HG02981 (cell line): ENCODE data around the gene TBC1D7.

ENCODE experiments used
- ATAC-seq: cut with Tn5 transposase; IDR thresholded peaks from one replicate; pipeline ENCODE4 v1.9.1; 2021; ENCODE audit warnings: mild to moderate bottlenecking, moderate library complexity; ENCODE audit not compliant: unreplicated experiment

TBC1D7 gene

GRCh38 chr6:13328076-13328874 lies at the start of gene TBC1D7:
TSS of gene TBC1D7 (minus strand) at chr6:13328537. CDS start at chr6:13326898, 1,639 bp downstream.
- ATAC-seq: peak; percentile 82

GRCh38 chr6:13377054-13377758 lies 48.9 kb upstream of the TBC1D7 start:
- no peak for ATAC-seq

GRCh38 chr6:13375360-13375878 lies 47.1 kb upstream of the TBC1D7 start:
- no peak for ATAC-seq

GRCh38 chr6:13373919-13374318 lies 45.6 kb upstream of the TBC1D7 start:
- no peak for ATAC-seq

- ATAC-seq: no peak
Observed at GRCh38 chr6:13373488-13373886, 45.1 kb upstream of the TBC1D7 start.

GRCh38 chr6:13372688-13373487 lies 44.6 kb upstream of the TBC1D7 start:
- ATAC-seq: no peak

GRCh38 chr6:13372076-13372475 lies 43.7 kb upstream of the TBC1D7 start:
- ATAC-seq: no peak

- ATAC-seq: no peak
Observed at GRCh38 chr6:13371421-13372072, 43.2 kb upstream of the TBC1D7 start.

GRCh38 chr6:13370623-13371022 lies 42.3 kb upstream of the TBC1D7 start:
- no peak for ATAC-seq

- no peak for ATAC-seq
Observed at GRCh38 chr6:13369591-13369990, 41.3 kb upstream of the TBC1D7 start.

GRCh38 chr6:13368731-13369115 lies 40.4 kb upstream of the TBC1D7 start:
- no peak for ATAC-seq

GRCh38 chr6:13368079-13368730 lies 39.9 kb upstream of the TBC1D7 start:
- ATAC-seq: no peak

- no peak for ATAC-seq
Observed at GRCh38 chr6:13367396-13367795, 39.1 kb upstream of the TBC1D7 start.

- ATAC-seq: no peak
Observed at GRCh38 chr6:13365320-13365719, 37.0 kb upstream of the TBC1D7 start.

GRCh38 chr6:13364842-13365241 lies 36.5 kb upstream of the TBC1D7 start:
- ATAC-seq: no peak

- no peak for ATAC-seq
Observed at GRCh38 chr6:13362412-13362811, 34.1 kb upstream of the TBC1D7 start.

GRCh38 chr6:13360671-13361540 lies 32.6 kb upstream of the TBC1D7 start:
- ATAC-seq: no peak

GRCh38 chr6:13359287-13359686 lies 30.9 kb upstream of the TBC1D7 start:
- ATAC-seq: no peak

- ATAC-seq: no peak
Observed at GRCh38 chr6:13358511-13358910, 30.2 kb upstream of the TBC1D7 start.
